ENCODE results near the gene INS.
"Not testable (repeated sequence)": the region's sequence is repeated elsewhere in the genome, so short reads cannot be mapped to it uniquely, and the experiment has no call there.

INS gene

GRCh38 chr11:2198621-2199365 lies 37.8 kb upstream of the INS start:
- no peak for DNase-seq

GRCh38 chr11:2197771-2198520 lies 36.9 kb upstream of the INS start:
- DNase-seq, result no peak

GRCh38 chr11:2196970-2197770 lies 36.2 kb upstream of the INS start:
- DNase-seq, result peak; percentile 86

- DNase-seq, result no peak
These were observed 34.7 kb upstream of the INS start for GRCh38 chr11:2195756-2196088.

- peak; percentile 82 for DNase-seq
These were observed 34.1 kb upstream of the INS start for GRCh38 chr11:2194877-2195755.

GRCh38 chr11:2193888-2194595 lies 33.0 kb upstream of the INS start:
- not testable (repeated sequence) for DNase-seq

- DNase-seq, result no peak
These were observed 32.3 kb upstream of the INS start for GRCh38 chr11:2193099-2193887.

- no peak for DNase-seq
These were observed 31.4 kb upstream of the INS start for GRCh38 chr11:2192435-2192834.

- DNase-seq, result no peak
These were observed 30.9 kb upstream of the INS start for GRCh38 chr11:2191883-2192282.

GRCh38 chr11:2190657-2191471 lies 29.9 kb upstream of the INS start:
- DNase-seq, result no peak

GRCh38 chr11:2189938-2190656 lies 29.1 kb upstream of the INS start:
- DNase-seq, result no peak

- DNase-seq, result no peak
These were observed 27.7 kb upstream of the INS start for GRCh38 chr11:2188745-2189144.

- no peak for DNase-seq
These were observed 26.3 kb upstream of the INS start for GRCh38 chr11:2187280-2187707.

GRCh38 chr11:2186669-2187279 lies 25.8 kb upstream of the INS start:
- peak; percentile 72 for DNase-seq

GRCh38 chr11:2185324-2186085 lies 24.5 kb upstream of the INS start:
- DNase-seq, result no peak

- DNase-seq, result no peak
These were observed 21.9 kb upstream of the INS start for GRCh38 chr11:2182692-2183474.

GRCh38 chr11:2182075-2182474 lies 21.1 kb upstream of the INS start:
- no peak for DNase-seq
